HK-2 (cell line): Measurements from ENCODE around the gene HACD3.
"Not testable (repeated sequence)": the region's sequence is repeated elsewhere in the genome, so short reads cannot be mapped to it uniquely, and the experiment has no call there.

Source experiments
- DNase-seq: peaks from one replicate; pipeline ENCODE4 v3.0.0-alpha.2; 2018; ENCODE audit not compliant: unreplicated experiment

HACD3 gene

DNA sequence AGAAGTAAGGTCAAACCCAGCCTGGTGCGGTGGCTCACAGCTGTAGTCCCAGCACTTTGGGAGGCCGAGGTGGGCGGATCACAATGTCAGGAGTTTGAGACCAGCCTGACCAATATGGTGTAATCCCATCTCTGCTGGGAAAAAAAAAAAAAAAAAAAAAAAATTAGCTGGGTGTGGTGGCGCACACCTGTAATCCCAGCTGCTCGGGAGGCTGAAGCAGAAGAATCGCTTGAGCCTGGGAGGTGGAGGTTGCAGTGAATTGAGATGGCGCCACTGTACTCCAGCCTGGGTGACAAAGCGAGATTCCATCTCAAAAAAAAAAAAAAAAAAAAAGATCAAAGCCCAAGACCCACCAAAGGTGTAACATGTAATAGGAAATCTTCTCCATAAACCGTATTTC, 19.0 kb downstream of the HACD3 start:
- not testable (repeated sequence) for DNase-seq

DNA sequence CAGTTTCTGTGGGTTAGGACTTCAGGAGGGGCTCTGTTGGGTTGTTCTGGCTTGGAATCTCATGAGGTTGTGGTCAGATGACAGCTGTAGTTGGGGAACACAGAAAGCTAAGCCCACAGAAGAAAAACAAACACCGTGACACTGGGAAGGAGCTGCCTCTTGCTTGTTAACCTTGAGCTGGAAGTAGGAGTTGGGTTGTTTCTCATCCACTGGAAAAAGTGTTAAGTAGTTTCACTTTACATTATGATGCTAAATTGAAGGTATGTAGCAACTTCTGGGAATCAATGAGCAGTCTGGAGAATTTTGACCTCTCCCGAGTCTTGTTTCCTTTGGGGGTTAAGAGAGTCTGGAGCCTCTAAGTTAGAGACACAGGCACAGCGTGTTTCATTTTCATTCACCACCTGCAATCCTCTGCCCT, 20.4 kb downstream of the HACD3 start:
- DNase-seq: no peak

DNA sequence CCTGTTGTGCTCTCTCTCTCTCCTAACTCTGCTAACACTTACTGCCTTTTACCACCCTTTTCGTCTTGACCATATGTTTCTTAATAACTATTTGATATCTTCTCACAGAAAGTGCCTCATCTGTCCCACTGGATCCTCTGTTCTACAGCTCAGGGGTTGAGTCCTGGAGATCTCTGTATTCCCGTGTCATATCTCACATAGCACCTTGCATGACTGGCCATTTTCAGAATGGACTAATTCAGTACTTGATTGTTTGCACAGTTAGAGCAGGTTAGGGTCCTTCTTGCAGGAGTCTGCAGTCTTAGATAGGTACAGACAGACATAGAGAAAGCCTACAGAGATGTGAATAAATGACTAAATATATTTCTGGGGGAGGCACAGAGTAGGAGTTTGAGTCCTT, 20.9 kb downstream of the HACD3 start:
- no peak for DNase-seq

DNA sequence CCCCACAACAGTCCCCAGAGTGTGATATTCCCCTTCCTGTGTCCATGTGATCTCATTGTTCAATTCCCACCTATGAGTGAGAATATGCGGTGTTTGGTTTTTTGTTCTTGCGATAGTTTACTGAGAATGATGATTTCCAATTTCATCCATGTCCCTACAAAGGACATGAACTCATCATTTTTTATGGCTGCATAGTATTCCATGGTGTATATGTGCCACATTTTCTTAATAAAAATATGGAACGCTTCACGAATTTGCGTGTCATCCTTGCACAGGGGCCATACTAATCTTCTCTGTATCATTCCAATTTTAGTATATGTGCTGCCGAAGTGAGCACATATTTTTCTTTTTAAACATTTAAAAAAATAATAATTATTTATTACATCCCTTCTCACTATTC, 22.6 kb downstream of the HACD3 start:
- DNase-seq: not testable (repeated sequence)

DNA sequence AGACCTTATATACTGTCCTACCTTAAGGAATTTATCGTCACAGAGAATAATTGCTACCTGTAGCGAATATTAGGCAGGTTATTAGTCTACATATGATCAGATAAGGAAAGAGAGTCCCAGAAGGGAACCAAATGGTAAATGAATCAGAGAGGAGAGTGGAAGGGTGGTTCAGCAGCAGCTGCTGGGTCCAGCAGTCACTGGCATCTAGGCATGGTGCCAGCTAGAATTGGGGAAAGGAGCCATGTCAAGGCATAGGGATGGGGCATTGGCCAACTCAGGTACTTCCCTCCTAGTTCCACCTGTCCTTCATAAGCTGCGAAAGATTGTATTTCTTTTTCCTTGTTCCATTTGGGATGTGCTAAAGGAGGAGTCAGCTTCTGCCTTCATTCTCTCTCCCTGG, 23.4 kb downstream of the HACD3 start:
- no peak for DNase-seq

DNA sequence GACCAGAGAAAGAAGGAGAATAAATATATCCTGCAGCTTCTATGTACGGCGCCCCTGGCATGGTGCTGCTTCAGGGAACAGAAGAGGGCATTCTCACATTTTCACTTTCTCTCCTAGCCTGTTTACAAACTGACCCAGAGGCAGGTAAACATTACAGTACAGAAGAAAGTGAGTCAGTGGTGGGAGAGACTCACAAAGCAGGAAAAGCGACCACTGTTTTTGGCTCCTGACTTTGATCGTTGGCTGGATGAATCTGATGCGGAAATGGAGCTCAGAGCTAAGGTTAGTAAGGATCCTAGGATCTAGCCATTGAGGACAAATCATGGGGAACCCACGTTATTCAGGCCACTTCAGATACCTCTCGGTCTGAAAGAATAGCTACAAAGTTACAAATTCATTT, 26.4 kb downstream of the HACD3 start:
- DNase-seq: no peak

DNA sequence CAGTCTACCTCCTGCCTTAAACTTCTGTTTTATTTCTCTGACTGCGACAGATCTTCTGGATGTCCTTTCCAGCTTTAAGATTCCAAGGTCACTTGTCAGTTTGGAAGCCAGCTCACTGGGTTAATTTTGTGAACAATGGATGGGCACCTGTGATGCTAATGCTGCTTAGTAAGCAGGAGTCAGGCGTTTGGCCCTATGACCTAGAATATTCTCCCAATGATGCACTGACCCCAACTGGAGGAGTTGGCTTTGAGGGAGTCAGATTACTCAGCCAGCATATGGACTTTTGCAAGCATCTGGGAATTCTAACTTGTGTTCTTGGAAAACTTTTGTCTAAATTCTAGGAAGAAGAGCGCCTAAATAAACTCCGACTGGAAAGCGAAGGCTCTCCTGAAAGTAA, 28.1 kb downstream of the HACD3 start:
- no peak for DNase-seq

DNA sequence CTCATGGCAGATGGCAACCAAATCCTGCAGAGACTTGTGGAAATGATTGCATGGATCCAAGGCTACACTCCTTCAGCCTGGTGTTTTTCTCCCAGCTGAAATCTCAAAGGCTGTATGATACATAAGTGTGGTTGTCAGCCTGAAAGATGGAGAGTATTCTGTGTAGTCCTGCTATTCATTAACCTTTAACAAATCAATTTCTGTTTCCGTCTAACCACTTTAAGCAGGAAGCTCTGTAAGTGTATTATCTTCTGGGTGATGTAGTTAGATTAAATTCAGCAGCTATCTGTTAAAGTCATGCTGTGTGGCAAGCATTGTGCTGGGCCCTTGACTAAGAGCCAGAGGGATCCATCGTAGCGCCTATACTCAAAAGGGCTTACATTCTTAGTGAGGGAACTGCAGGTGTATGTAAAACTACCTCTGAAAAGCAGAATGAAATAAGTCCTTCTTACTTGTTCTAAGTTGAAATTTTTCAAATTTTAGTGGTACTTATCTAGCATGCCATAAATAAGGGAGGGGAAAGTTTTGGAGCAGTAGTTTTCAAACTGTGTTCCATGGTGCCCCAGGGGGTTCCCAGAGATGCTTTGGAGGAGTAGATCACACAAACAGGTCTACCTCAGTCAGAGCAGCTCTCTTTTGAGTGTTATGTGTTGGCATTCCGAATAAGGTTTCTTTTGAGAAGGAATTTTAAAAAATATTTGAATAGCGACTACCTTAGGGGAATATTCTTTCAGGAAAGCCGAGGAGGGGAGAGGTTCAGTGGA, 28.9 kb downstream of the HACD3 start:
- DNase-seq: no peak

DNA sequence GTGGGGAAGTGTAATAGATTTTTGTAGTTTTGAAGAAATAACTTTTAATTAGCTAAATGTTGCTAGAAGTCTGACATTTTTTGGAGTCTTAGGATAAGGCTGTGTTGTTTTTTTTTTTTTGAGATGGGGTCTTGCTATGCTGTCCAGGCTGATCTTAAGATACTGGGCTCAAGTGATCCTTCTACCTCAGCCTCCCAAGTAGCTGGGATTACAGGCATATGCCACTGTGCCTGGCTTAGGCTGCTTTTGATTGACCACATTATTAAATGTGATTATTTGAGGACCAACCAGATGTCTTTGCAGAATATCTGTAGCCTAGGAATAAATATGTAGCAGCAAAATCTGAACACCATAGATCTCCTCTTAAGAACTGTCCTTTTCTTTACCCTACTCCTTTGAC, 29.7 kb downstream of the HACD3 start:
- no peak for DNase-seq

DNA sequence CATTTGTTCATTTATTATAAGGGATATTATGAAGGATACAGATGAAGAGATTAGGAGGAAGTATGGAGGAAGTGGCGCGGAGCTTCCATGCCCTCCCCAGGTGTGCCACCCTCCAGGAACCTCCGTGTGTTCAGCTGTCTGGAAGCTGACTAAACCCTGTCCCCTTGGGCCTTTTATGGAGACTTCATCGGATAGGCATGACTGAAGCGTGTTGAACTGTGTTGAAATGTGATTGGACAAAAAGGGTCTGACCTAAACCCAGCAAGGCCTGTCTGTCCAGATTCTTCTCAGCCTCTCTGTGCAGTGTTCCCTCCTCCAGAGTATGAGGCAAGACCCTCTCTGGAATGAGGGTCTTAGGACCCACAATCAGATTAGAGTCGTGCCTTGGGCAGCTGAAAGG, 31.7 kb downstream of the HACD3 start:
- no peak for DNase-seq

DNA sequence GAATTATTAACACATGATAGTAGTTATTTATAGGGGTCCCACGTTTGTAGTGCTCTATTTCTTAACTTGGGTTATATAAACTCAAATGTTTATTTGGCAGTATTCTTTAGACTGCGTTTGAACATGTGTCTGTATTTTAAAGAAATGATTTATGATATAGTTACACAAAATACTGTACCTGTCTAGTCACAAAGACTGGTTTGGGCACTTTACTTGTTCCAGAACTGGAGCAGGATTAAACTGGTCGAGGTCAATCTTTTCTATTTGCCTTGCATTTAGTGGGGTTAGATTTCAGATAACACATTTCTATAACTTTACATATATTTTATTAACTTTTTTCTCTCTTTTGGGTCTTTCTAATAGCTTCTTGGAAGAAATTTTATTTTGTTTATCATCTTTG, 39.5 kb downstream of the HACD3 start:
- no peak for DNase-seq

DNA sequence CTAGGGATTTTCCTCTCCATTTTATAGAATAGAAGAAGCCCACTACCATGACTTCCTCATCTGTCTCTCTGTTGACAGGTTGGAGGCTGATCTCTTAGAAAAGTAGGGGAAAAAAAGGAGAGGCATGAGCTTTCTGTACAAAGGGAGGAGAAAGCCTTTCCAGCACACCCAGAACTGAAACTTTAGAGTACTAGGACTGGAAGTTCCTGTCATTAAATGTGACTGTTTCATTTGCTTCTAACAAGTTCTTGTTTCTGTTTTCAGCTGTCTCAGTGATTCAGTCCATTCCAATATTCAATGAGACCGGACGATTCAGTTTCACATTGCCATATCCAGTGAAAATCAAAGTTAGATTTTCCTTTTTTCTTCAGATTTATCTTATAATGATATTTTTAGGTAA, 41.7 kb downstream of the HACD3 start:
- no peak for DNase-seq

DNA sequence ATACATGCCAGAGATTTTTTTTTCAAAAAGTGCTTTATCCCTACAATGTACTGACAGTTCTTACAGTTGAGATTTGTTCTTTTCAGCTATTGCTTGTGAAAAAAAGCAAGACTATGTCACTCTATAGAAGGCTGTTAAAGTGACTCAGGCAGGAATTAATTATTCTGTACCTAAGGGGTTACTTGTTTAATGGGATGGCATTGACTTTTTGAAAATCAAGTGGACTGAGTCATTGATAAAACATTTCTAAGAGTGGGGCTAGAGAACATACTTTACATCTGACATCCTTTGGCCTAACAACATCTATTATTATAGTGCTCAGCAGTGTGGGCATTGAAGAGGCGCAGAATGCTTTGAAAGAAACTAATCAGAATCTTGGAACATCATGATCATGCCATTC, 46.4 kb downstream of the HACD3 start:
- DNase-seq: no peak

DNA sequence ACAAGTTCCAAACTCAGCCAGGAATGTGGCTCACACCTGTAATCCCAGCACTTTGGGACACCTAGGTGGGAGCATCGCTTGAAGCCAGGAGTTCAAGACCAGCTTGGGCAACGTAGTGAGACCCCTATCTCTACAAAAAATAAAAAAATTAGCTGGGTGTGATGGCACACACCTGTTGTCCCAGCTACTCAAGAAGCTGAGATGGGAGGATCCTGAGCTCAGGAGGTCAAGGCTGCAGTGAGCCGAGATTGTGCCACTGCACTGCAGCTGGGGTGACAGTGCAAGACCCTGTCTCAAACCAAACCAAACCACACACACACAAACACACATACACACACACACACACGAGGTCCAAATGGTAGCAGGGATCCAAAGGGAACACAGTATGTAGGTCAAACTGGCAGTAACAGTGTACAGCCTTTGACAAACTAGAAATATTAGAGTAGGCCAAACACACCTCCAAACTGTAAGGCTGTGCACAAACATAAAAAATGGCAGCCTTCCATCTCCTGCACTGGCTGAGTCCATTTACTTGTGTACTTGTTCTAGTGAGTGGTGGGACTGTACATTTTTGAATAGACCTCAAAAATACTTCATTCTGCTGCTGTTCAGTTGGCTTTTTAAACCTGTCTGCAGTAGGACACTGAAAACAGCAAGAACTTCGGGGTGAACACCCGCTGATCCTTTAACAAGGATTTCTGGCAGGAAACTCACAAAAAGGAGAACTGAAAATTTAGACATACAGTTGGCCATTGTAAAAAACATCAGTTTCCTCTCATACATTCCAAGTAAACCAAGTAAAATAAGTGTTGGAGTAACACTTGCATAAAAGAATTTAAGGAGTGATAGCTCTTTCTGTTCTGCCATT, 47.1 kb downstream of the HACD3 start:
- DNase-seq: no peak

DNA sequence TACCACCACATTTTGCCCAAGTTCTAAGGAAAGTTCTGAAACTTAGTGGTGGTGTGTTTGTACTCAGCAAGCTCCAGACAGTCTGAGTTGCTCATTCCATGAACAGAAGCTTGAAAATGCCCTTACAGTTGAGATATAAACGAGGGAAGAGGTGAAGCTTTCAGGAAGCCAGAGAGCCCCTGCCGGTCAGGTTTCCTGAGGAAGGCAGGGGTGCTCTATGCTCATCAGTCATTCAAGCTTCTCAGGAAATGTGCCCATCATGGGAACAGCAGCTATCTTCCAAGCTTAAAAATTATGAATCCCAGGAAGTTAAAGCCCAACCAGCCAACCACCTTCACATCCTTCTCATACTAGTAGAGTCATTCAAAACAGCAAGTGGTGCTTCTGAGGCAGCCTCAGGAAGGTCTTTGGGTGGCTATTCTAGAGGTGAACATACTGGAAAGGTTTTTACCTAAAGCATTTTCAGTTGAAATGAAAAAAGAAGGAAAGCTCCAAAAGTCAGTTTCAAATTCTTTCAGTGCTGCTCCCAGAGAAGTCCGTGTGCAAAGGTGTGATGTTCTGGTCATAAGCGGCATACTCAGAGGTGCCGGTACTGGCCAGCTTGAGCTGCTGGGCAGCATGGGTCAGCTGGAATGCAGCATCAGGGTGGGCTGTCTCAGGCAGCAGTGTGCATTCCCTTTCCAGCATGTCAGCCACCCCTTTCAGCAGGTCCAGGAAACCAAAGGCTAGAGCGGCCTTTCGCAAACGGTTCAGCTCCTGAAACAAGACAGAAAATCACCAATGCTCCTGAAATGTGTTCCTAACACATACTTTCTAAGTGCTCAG, 48.9 kb downstream of the HACD3 start:
- no peak for DNase-seq

DNA sequence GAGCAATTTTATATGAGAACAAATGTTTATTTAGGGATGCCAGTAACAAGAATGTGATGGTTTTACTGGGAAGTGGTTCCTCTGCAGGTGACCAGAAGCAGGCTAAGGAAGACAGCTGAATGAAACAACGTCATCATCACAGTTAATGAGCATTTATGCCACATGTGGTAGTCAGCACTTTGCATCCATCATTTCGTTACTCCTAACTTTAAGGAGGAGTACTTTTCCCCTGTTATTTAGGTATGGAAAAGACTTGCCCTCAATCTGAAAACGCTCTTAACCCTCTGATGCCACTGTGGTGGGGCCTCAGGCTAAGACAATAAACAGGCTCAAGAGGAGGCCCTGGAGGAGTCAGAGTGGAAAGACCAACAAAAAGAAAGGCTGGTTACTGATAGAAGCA, 49.5 kb downstream of the HACD3 start:
- no peak for DNase-seq

DNA sequence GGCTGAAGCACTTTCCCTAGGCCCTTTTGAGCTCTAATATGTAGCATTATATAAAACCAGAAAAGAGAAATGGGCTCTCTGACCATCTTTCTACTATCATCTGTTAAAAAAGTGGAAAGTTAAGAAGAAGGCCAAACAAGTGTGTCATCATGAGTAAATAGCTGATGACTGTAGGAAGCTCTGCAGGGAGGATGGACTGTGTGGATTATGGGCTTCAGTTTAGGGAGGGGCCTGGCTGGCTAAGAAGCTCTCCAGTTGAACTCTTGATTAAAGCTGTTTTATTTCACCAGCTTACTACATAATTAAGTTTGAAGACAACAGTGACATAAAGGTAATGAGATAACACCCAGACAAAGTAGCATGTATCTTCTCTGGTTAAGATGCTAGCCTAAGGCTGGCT, 50.0 kb downstream of the HACD3 start:
- no peak for DNase-seq

DNA sequence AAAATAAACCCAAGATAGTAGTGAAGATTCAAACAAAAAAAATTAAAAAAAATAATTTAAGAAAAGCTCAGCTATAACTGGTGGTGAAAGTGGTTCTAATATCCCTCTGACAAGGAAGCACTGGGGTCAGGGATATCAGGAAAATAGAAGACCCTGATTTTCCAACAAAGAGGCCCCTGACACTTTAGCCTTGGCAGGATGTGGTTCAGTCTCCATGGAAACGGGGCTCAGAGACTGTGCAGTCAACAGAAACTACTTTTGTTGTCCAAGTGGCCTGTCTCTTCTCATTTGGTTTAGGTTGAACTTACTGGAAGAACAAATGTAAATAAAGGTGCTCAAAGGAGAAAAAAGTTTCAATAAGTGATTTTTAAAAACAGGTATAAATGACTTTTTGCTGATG, 53.4 kb downstream of the HACD3 start:
- DNase-seq: no peak

DNA sequence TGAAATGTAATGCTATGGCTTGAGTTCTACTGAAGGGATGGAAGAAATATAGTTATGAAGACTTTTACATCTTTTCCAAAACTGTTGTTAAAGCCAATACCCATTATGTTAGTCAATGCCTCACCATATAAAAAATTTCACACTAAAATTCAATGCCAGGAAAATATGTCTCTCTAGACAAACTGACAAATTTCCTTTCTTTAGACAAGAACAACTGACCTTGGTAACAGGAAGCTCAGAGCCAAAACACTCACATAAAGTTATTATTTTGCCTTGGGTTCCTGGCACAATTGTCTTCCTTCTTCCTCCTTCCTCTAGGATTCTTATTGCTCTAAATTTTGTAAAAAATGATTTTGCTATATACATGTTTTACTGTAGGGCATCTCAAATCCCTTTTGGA, 54.0 kb downstream of the HACD3 start:
- DNase-seq: no peak

DNA sequence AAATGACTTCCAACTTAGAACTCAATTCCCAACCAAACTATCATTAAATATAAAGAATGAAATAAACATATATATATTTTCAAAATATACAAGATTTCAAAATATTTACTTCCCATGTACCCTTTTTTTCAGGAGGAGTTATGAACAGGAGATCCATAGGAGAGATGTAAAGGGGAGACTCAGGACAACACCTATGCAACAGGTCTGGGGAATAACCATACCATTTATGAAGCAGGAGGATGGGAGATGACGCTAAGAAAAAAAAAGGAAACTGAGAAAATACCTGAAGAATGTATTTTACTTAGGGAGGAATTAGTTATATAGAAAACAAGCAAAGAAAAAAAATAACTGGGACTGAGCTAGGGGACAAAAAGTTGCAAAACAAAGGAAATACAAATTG, 56.8 kb downstream of the HACD3 start:
- no peak for DNase-seq

DNA sequence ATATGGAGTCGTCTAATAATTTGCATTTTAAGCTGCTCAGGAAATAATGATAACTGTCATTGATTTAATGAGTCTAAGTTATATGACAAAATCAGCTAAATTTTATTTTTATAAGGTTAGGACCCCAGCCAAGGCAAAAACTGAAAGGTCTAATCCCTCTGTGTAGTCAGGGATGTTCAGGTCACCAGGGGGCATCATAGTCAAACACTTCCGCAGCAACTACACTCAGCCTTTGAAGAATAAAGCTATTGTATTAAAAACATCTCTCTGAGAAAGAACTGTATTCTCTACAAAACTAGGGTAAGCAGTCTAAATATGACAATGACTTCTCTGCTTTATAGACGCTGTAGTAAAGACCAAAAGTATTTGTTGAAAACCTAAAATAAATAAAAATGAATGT, 65.7 kb downstream of the HACD3 start:
- DNase-seq: no peak

DNA sequence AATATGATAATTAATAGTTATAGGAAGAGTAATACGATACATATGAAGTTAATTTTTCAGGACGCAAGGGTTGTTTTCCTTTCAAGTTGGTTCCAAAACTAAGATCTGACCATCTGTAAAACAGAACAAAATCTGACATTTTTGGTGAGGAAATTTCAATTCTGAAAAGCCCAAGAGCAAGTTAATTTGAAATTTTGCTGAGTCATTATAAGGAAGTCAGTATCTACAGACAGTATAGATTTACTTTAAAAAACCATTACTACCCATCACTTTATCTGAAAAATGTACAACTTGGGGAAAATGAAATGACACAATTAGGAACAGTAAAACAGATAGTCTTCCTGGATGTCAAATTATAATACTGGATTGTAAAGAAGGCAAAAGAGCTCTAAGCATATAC, 68.2 kb downstream of the HACD3 start:
- DNase-seq: no peak

DNA sequence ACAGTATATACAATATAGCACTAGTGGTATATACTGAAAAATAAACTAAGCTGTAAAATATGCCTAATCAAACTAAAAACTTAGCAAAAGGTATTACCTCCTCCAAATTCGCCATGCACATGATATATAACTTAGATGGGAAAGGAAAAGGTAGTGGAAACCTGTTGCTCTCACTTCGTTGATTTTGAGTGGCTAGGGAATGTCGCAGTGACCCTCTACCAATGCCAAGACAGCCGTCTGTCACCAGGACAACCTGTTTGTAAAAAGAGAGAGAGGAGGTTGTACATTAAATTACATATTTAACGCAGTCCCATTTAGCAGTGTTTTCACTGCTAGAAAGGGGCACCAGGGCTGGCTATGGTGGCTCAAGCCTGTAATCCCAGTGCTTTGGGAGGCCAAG, 69.4 kb downstream of the HACD3 start:
- DNase-seq: no peak
